ENCODE measurements around the gene CFAP99. TPM values are rescaled to one million over a fixed set of nuclear protein-coding genes. Genes with fewer than 3 reads are reported as not detected.

Gene CFAP99
- total and polyA plus RNA-seq, 9 of the 15 experiments (the other 6 are each of a cell fraction or from before 2014, with no cell fraction given), result 0.07 to 0.18 (median 0.09) TPM; not detected in 6

GRCh38 chr4:2483237-2483636 is 64.5 kb downstream of the CFAP99 start (continued):
- TF ChIP-seq NFIX (CRISPR knock-in tag; IDR thresholded peaks at IDR 0.05; ENCODE audit: low read depth) (no peak), ZNF263 (CRISPR knock-in tag; IDR thresholded peaks at IDR 0.05; ENCODE audit: borderline replicate concordance) (no peak), MED1 (CRISPR knock-in tag; IDR thresholded peaks at IDR 0.05; ENCODE audit: borderline replicate concordance) (no peak), CTBP1 (IDR thresholded peaks at IDR 0.05; ENCODE audit: borderline replicate concordance) (no peak), ZNF445 (CRISPR knock-in tag; IDR thresholded peaks at IDR 0.05; ENCODE audit: low read depth) (no peak), GTF2E2 (tag; IDR thresholded peaks at IDR 0.05) (no peak)

- WGBS (ENCODE audit: insufficient coverage, low coverage, missing lambda C conversion rate), result 86% methylated on average over 6 of the region's 6 CpGs
- H3K27ac ChIP-seq (ENCODE audit: extremely low read depth, low read depth, low read length), result no peak overlapping the region
- no peak overlapping the region for H3K4me3 ChIP-seq
- peaks cover 4 to 9% of the 10 kb centered on the region in 2 experiments; a peak in 2 of 5 replicates for H3K4me1 ChIP-seq (replicated peaks in 1 of 2; ENCODE audit: control insufficient read depth in 2 of 2, insufficient read depth in 2 of 2, low read length in 2 of 2)
- no peak overlapping the region for H3K9ac ChIP-seq (ENCODE audit: insufficient read depth in 1 of 2, low read depth in 2 of 2, low read length in 2 of 2)
- no peak for FAIRE-seq
- ATAC-seq, result no peak
- no peaks in the 10 kb centered on the region for H3K9me3 ChIP-seq (replicated peaks; ENCODE audit: control insufficient read depth, insufficient read depth, low read depth, low read length)
- TF ChIP-seq SRSF1 (IDR thresholded peaks at IDR 0.05; ENCODE audit: low read depth, low read length) (no peak), STAT5B (CRISPR knock-in tag; IDR thresholded peaks at IDR 0.05) (no peak), CCAR2 (IDR thresholded peaks at IDR 0.05; ENCODE audit: low read depth, low read length) (no peak)
- in situ Hi-C loops (cut with MboI) (no loop called here), intact Hi-C loops (cut with micrococcal nuclease) (no loop called here)
- H3K4me2 ChIP-seq (ENCODE audit: insufficient read depth, low read length), result no peak overlapping the region
- no peaks in the 10 kb centered on the region for H3K27me3 ChIP-seq (ENCODE audit: control insufficient read depth in 2 of 2, insufficient read depth in 2 of 2, low read length in 2 of 2)
- peaks cover 80% of the 10 kb centered on the region for H4K20me1 ChIP-seq (replicated peaks; ENCODE audit: control insufficient read depth, insufficient read depth, low read length)
- DNase-seq (ENCODE audit: extremely low read depth in 1 of 4, low spot score in 3 of 4), result no peak
- H3K79me2 ChIP-seq (ENCODE audit: control insufficient read depth, insufficient read depth, low read length), result peaks cover 100% of the 10 kb centered on the region
- ChIA-PET POLR2A (interaction anchor here (1.7 to 2.1 kb wide), 2 partner anchors 9 to 15 kb away, joined by 6 to 7 read pairs; partner anchors contain the start of gene RNF4), CTCF (ENCODE audit: low intra/inter-chr PET ratio) (no interaction called here)
- peaks cover 10% of the 10 kb centered on the region for H3K9me1 ChIP-seq (ENCODE audit: control insufficient read depth, insufficient read depth, low read length)
- peaks cover 70% of the 10 kb centered on the region; the same call in 2 of the 3 replicates for H3K36me3 ChIP-seq (ENCODE audit: control insufficient read depth, insufficient read depth, low read length)
- no TSS peak for BruUV-seq (replicated peaks)
- no peak overlapping the region for H2AFZ ChIP-seq (ENCODE audit: low read depth, low read length)
Measured at GRCh38 chr4:2484185-2484584, 65.4 kb downstream of the CFAP99 start.

All from K562 (cell line).